HG02588 (cell line): Measurements from ENCODE around the gene MYCBP.

Experiments used
- ATAC-seq: cut with Tn5 transposase; IDR thresholded peaks from one replicate; pipeline ENCODE4 v1.9.1; 2021; ENCODE audit warnings: mild to moderate bottlenecking, moderate library complexity; ENCODE audit not compliant: unreplicated experiment

Gene MYCBP

DNA sequence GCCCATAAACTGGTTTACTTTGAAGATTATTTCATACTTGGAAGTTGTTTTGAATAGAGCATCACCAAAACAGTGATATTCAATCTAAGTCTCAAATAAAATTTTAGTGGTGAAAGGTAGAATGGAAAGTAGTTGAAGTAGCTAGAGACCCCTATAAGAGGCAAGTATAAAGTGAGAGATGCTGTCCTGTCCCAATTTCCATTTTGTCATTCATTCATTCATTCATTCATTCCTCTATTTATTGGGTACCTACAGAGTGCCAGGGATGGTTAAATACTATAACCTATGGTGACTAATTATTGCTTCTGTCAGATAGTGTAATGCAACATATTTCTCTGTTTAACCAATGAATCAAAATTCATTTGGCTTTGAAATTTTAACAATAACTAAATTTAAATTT lies 46.3 kb downstream of the MYCBP start:
- ATAC-seq = no peak

GRCh38 chr1:38826262-38826661 lies 46.9 kb downstream of the MYCBP start:
- ATAC-seq = no peak

DNA sequence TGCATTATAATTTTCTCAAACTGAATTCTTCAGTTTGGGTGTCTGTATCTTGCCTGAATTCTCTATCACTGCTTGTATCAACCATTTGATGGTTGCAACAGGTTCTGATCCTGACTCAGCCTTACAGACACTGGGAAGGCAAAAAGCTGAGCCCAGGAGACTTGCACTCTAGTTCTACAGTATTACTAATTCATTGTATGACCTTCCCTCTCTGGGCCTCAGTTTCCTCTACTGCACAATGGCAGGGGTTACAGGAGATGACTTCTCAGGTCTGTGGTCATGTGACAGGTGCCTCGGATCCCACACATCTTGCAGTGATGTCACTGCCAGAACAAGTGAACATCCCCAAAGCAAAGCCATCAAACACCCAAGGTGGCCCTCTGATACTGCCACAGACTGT lies 52.3 kb downstream of the MYCBP start:
- ATAC-seq = no peak

DNA sequence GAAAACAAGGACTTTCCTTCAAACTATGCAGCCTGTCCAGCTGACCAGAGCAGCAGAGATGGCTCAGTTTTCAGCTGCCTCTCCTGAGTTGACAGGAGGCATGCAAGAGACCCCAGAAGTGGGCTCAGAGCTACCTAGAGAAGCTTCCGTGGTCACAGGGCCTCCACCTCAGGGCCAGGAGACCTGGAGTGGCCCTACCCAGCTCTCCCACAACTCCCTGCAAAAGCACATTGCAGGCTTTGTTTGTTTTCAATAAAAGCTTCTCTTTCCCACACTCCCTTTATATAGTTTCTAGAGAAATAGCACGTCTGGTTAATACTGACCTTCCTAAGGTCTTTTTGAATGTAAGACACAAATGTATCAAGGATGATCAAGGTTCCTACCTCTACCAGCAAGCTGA lies 53.6 kb downstream of the MYCBP start:
- no peak for ATAC-seq

GRCh38 chr1:38819040-38819439 lies 54.1 kb downstream of the MYCBP start:
- ATAC-seq = no peak

GRCh38 chr1:38818175-38818976 lies 54.8 kb downstream of the MYCBP start:
- no peak for ATAC-seq

DNA sequence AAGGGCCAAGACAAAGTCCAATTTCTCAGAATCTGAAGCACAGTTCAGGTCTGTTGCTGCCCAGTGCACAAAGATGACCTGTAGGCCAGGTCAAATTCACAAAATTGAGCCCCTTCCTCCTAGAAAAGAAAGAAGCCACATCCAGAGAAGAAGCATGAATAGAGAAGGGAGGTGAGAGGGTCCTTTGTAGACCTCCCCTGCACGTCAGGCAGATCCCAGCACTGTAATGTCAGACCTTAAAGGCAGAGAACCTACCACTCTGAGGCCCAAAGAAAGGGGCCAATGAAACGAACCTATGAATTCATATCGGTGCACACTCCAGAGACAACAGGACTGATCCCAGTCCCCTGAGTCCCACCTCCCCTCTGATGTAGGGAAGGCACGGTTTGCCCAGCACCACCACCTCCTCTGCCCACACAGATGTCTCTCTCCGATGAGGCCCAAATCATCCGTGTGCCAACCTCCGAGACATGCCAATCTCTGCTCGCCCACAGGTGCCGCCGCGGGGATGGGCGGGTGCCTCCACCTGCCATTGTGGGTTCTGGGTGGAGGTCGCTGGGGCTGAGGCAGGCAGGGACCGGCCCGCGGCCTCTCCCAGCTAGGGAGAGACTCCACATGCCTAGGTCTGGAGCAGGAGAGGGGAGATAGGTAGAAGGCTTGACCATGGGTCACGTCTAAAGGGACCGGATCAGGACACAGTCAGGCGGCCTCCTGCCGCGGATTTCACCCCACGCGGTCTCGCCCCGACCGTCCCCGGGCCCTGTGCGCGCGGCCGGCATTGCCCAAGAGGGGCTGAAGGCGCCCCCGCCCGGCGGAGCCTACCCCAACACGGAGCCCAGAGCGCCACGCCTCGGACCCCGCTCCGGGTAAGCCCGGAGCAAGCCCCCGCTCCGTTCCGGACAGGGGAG lies 55.6 kb downstream of the MYCBP start:
- no peak for ATAC-seq

DNA sequence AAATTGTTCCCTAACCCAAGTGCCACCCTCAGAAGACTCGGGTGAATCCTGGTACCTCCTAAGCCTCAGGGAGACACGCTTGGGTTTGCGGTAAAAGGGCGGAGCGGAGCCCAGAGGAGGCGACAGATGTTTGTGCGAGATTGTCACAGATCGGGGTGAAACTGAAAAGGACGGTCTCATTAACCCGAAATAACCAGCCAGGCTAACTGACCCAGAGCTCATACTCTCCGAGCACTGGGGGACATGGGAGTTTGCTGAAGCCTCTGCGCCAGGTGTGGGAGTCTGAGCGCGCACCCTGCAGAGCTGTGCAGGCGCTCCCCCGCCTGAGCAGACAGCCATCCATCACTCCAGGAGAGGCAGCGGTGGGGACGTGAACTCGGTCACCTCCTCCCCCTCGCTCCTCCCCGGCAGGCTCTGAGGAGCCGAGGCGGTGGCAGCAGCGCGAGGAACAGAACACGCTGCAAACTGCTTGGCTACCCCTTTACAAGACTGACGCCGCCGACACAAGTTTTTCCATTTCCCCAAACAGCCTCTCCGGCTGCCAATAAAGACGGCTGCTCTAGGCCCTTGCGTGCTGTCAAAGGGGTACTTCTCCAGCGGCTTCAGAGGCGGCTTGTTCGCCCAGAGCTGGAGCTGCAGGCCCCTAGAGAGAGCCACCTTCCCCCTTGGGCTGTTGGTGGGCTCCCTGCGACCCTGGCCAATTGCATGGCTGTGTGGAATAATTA lies 57.1 kb downstream of the MYCBP start:
- peak; percentile 87 for ATAC-seq

- no peak for ATAC-seq
These were observed 58.1 kb downstream of the MYCBP start for GRCh38 chr1:38814984-38815464.

- ATAC-seq = no peak
These were observed 58.6 kb downstream of the MYCBP start for GRCh38 chr1:38814444-38814983.

DNA sequence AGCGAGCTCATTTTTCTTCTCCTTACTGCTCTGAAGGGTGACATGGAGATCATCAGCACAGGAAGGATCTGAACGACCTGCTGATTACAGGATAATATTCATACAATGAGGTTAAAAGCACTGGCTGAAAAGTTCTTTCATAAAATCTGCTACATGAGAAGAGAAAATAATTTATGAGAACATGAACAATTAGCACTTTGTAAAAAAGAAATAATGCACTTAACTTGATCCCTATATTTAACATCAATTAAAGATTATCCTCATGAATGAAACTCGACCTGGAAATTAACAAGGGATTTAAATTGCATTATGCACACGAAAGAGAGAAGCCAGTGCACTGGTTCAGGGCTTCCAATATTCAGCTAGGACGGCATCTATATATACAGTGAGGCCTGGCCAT lies 60.2 kb downstream of the MYCBP start:
- no peak for ATAC-seq
